GM18867 (cell line): Measurements from ENCODE around the gene HJV.

ENCODE experiments used
- ATAC-seq: cut with Tn5 transposase; IDR thresholded peaks from one replicate; pipeline ENCODE4 v1.9.1; 2021; ENCODE audit warnings: mild to moderate bottlenecking, moderate library complexity; ENCODE audit not compliant: unreplicated experiment

Gene HJV

DNA sequence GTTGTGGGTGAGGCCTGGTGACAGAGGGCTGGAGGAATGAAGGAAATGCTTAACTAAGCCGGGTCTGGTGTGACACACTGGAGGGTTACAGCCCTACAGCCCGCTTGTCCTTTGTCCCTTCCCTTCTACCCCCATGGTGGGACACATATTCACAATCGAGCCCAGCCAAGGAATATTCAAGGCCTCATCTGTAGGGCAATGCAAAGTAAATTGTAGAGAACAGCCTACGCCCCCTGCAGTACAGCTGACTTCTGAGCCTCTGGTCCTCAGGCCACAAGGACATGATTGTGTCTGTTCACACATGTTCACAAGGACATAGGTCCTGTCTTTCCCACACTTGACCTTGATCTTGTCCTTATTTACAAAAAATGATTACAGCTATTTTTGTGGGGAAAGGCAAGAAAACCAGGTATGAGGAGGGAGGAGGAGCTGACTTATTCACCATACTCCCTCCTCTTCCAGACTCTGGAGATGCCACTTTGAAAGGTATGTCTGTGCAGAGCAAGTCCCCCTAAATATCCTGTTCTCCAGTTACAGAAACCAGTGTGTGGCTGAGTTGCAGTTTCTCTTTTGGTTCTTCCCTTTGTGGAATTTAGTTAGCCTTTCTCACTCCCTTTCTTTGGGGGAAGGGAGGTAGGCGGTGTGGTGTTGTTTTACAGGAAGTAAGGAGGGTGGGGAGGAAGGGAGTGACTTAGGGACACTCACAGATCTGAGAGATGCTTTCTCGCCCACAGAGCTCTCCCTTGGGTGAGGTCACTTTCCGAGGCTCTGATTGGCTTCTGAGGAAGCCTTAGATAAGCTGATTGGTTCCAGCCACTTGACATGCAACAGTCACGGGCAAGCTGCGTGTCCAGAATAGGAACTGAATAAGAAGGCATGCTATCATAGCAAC is 42.4 kb downstream of the HJV start:
- peak; percentile 87 for ATAC-seq

DNA sequence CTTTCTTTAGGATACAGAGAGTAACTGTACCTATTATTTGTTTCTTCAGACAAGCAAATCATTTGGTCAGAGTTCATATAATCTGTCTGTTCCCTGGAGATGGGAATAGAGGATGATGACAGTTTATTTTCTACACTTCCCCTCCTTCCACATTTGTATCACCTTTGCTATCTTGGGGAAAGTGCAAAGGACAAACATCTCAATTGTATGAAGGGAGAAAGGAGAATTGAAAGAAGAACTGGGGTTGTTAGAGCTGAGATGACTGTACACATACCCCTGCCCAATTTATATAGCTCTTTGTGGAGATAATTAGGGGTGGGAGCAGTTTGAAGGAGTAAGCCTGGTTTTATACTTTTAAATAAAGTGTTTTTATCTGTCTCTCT is 43.1 kb downstream of the HJV start:
- no peak for ATAC-seq

- no peak for ATAC-seq
Observed at GRCh38 chr1:145977486-145978470, 43.8 kb downstream of the HJV start.

- ATAC-seq = no peak
Observed at GRCh38 chr1:145977016-145977415, 44.5 kb downstream of the HJV start.

DNA sequence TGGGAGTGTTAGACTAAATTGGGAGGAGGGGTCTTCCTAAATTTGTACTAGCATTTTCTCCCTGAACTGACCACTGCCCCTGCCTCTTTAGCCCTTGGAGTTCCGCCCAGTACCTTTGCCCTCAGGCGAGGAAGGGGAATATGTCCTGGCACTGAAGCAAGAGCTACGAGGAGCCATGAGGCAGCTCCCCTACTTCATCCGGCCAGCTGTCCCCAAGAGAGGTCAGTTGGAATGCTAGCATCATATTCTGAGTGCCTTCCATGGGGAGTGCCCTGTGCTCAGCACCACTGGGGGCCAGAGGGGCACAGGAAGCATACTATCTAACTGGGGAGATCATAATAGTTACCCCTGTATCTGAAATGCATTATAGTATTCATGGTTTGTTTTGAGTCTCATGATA is 46.3 kb downstream of the HJV start:
- ATAC-seq = no peak

GRCh38 chr1:145974721-145975120 is 46.8 kb downstream of the HJV start:
- no peak for ATAC-seq

GRCh38 chr1:145972580-145972979 is 49.0 kb downstream of the HJV start:
- no peak for ATAC-seq
